Breast epithelium (tissue), 3 donors: Measurements from ENCODE around the gene MST1R.

Experiments used
- POLR2AphosphoS5 ChIP-seq, 3 donors: sonication (generic); formaldehyde crosslinking; IDR thresholded peaks; one replicate each; pipeline ENCODE4 v1.6.1; 2017; ENCODE audit warnings: antibody characterized with exemption in 3 of 3
- TF ChIP-seq, protein P1 (sequence below), 3 donors: fragments of 450-650 bp; IDR thresholded peaks; one replicate each; pipeline ENCODE4 v1.5.1; 2016 to 2017; ENCODE audit warnings: antibody characterized with exemption in 3 of 3, mild to moderate bottlenecking in 3 of 3, moderate library complexity in 3 of 3

DNA sequence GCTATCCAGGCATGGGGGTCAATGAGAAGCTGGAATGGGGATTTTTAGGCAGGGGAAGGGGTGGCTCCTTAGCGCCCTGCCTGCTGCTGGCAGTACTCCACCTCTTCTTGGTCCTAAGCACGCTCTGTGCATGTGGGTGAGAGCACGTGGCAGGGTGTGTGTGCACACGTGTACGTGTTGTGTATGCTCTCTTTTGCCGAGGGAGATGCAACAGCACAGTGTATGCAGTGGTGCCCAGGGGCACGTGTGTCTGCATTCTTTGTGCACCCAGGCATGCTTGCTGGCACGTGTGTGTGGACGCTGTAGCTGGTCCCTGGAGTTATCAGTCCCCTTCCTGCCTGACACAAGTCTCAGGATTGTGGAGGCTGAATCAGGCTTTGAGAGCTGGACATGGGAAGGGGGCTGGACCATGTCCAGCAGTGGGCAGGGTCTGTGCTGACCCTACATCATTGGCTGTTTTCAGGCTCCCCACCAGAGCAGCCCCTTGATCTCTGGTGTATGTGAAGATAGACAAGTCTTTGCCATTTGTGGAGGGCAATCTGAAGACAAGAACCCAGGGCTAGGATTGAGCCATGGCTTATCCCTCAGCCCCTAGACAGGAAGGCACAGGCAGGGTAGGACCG lies 32.0 kb downstream of the MST1R start:
- TF ChIP-seq POLR2AphosphoS5 (IDR thresholded peaks at IDR 0.05), result no peak
- TF ChIP-seq, protein P1, sequence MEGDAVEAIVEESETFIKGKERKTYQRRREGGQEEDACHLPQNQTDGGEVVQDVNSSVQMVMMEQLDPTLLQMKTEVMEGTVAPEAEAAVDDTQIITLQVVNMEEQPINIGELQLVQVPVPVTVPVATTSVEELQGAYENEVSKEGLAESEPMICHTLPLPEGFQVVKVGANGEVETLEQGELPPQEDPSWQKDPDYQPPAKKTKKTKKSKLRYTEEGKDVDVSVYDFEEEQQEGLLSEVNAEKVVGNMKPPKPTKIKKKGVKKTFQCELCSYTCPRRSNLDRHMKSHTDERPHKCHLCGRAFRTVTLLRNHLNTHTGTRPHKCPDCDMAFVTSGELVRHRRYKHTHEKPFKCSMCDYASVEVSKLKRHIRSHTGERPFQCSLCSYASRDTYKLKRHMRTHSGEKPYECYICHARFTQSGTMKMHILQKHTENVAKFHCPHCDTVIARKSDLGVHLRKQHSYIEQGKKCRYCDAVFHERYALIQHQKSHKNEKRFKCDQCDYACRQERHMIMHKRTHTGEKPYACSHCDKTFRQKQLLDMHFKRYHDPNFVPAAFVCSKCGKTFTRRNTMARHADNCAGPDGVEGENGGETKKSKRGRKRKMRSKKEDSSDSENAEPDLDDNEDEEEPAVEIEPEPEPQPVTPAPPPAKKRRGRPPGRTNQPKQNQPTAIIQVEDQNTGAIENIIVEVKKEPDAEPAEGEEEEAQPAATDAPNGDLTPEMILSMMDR (IDR thresholded peaks at IDR 0.05), result no peak
